Measurements from ENCODE around the gene GARS1.
A peak's percentile ranks its signal among the peaks of the same experiment; 100 is the strongest.
"Not testable (repeated sequence)": the region's sequence is repeated elsewhere in the genome, so short reads cannot be mapped to it uniquely, and the experiment has no call there.

GARS1 gene

GRCh38 chr7:30572212-30572841, 22.4 kb upstream of the GARS1 start:
- peak; percentile 38 for FAIRE-seq

DNA sequence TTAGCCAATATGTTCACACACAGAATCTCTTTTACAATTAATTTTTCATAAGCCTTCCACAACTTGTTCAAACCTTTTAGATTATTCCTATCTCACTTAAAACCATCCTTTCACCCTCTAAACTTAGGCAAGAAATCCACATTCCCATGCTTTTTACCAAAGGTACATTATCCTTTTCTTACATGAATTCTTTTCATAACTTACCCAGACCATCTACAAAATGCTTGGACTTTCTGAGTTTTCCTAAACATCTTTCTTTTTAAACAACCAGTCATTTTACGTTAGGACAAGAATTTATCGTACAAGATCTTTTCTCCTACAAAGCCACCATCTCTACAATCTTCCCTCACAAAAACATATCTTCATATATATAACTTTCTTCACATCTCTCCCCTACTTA, 18.8 kb upstream of the GARS1 start:
- FAIRE-seq (no peak), DNase-seq (ENCODE audit: low spot score) (no peak)

More at GRCh38 chr7:30572212-30572841, 22.4 kb upstream of the GARS1 start:
- DNase-seq (ENCODE audit: low spot score): no peak

- no peak for DNase-seq (ENCODE audit: low spot score)
- no peak for FAIRE-seq
These were observed 11.5 kb upstream of the GARS1 start for GRCh38 chr7:30583181-30583580.

- DNase-seq (ENCODE audit: low spot score) (no peak), FAIRE-seq (no peak)
These were observed 10.3 kb upstream of the GARS1 start for GRCh38 chr7:30584415-30584814.

GRCh38 chr7:30584965-30585364, 9.7 kb upstream of the GARS1 start:
- no peak for FAIRE-seq
- DNase-seq (ENCODE audit: low spot score): no peak

GRCh38 chr7:30585675-30586074, 9.0 kb upstream of the GARS1 start:
- DNase-seq (ENCODE audit: low spot score) (no peak), FAIRE-seq (no peak)

GRCh38 chr7:30587547-30587946, 7.1 kb upstream of the GARS1 start:
- not testable (repeated sequence) for DNase-seq (ENCODE audit: low spot score)

GRCh38 chr7:30589111-30589510, 5.6 kb upstream of the GARS1 start:
- DNase-seq (ENCODE audit: low spot score) (no peak), FAIRE-seq (no peak)

More at GRCh38 chr7:30587547-30587946, 7.1 kb upstream of the GARS1 start:
- FAIRE-seq: not testable (repeated sequence)

DNA sequence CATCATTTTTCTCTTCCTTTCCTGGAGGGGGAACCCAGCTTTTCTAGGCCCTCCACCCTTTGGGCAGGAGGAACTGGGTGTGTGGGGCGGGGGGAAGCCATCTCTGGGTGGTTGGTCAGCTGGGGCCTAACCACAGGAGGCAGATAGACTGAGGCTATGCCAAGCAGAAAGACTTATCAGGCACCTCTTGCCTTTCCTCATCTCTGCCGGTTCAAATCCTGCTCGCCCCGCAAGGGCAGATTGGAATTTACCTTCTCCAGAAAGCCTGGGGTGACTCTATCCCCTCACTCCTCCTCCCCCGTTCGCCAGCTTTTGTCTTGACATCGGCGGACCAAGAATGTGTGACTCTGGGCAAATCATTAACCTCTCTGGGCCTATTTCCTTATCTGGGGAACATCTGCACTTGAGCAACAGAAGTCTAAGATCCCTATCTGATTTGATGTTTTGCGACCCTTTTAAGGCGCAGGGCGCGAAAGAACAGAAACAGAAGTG, 584 bp upstream of the GARS1 start:
- DNase-seq (ENCODE audit: low spot score) (peak; percentile 80), FAIRE-seq (peak; percentile 72)

GRCh38 chr7:30595436-30596013, 847 bp downstream of the GARS1 start:
- FAIRE-seq (no peak), DNase-seq (ENCODE audit: low spot score) (no peak)

- FAIRE-seq: peak; percentile 72
- peak; percentile 11 for DNase-seq (ENCODE audit: low spot score)
These were observed 1.4 kb downstream of the GARS1 start for GRCh38 chr7:30596014-30596641.

GRCh38 chr7:30596721-30597120, 2.0 kb downstream of the GARS1 start:
- no peak for FAIRE-seq

DNA sequence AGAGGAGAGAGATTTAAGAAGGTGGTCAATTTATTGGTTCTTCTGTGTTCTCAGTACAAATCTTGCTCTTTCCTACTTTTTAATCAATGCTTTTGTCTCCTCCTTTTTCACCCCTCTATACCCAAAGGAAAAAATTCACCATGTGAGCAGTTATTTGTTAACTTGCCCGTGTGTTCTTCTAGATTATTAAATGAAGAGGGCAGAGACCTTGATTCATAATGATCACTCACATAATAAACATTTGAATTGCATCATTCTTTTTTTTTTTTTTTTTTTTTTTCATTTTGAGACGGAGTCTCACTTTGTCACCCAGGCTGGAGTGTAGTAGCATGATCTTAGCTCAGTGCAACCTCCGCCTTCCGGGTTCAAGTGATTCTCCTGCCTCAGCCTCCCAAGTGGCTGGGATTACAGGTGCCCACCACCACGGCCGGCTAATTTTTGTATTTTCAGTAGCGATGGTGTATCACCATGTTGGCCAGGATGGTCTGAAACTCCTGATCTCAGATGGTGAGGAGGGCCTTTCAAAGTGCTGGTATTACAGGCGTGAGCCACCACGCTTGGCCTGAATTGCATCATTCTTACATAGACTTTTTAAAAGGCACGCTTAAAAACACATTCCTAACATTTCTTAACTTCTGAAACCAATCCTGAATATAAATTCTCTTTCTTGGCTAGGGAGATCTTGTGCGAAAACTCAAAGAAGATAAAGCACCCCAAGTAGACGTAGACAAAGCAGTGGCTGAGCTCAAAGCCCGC, 3.6 kb downstream of the GARS1 start:
- FAIRE-seq (no peak), DNase-seq (ENCODE audit: low spot score) (no peak)

More at GRCh38 chr7:30596721-30597120, 2.0 kb downstream of the GARS1 start:
- no peak for DNase-seq (ENCODE audit: low spot score)

DNA sequence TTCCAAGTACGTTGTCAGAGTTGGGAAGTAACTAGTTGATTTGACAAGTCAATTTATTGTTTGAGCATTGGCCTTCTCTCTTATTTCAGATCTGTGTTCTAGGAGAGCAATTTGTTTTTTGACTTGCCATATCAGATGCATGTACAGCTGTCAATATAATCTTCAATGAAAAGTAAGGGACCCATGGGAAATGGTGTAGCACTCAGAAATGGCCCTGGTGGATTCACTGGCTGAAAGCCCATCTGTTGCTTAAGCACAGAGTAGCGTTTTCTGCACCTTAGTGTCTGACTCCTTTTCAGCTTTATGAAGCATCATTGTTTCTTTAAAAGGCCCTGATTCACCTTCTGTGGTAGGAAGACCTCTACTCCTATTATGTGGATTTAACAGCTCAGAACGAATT, 10.2 kb downstream of the GARS1 start:
- no peak for FAIRE-seq

DNA sequence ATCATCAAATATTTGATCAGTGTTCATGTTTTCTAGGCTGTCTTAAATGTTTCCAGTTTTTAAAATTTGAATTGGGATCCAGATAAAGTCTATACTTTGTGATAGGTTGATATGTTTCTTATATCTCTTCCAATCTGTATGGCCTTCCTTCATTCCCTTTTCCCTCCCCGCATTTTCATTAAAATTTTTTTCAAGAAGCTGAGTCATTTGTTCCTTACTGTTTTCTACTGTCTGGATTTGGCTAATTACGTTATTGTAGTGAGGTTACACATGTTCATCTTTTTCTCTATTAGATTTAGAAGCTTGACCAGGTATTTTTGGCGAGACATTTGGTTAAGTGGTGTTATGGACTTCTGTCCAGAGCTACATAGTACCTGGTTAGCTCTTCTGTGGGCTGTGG, 11.2 kb downstream of the GARS1 start:
- FAIRE-seq (no peak), DNase-seq (ENCODE audit: low spot score) (no peak)

More for the DNA sequence above, 10.2 kb downstream of the GARS1 start:
- DNase-seq (ENCODE audit: low spot score): no peak

- FAIRE-seq (no peak), DNase-seq (ENCODE audit: low spot score) (no peak)
These were observed 18.1 kb downstream of the GARS1 start for GRCh38 chr7:30612658-30613265.

- DNase-seq (ENCODE audit: low spot score) (peak; percentile 13), FAIRE-seq (no peak)
These were observed 19.0 kb downstream of the GARS1 start for GRCh38 chr7:30613366-30614325.

- FAIRE-seq (no peak), DNase-seq (ENCODE audit: low spot score) (no peak)
These were observed 21.6 kb downstream of the GARS1 start for GRCh38 chr7:30616318-30616717.

- FAIRE-seq: no peak
- no peak for DNase-seq (ENCODE audit: low spot score)
These were observed 22.7 kb downstream of the GARS1 start for GRCh38 chr7:30617359-30617758.

DNA sequence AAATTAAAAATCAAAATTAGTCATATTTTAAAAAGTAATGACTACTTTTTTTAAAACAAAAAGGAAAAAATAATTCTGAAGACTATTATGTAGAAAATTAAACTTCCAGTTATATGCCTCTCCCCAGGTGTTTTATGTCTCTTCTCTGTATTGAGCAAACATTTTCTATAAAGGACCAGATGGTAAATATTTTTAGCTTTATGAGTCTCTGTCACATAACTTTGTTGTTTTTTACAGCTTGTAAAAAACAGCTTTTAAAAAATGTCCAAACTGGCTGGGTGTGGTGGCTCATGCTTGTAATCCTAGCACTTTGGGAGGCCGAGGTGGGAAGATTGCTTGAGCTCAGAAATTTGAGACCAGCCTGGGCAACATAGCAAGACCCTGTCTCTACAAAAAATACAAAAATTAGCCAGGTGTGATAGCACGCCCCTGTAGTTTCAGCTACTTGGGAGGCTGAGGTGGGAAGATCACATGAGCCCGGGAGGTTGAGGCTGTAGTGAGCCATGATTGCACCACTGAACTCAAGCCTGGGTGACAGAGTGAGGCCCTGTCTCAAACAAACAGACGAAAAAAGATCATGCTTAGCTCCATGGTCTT, 23.5 kb downstream of the GARS1 start:
- DNase-seq (ENCODE audit: low spot score) (no peak), FAIRE-seq (no peak)

All from RCC 7860 (cell line).